ENCODE data around the gene SLC12A2. TPM values are rescaled to one million over a fixed set of nuclear protein-coding genes. Genes with fewer than 3 reads are reported as not detected.
A peak's percentile ranks its signal among the peaks of the same experiment; 100 is the strongest.

The SLC12A2 gene
- total and polyA plus RNA-seq, 2 of the 4 experiments (the other 2 are of a cell fraction), result 5.6 to 30.3 TPM

GRCh38 chr5:128036950-128037349 lies 46.6 kb upstream of the SLC12A2 start:
- Histone ChIP-seq H3K14ac (replicated peaks; ENCODE audit: low read depth, low read length) (no peak overlapping the region), H4K20me1 (ENCODE audit: insufficient read depth, low read length) (no peaks in the 10 kb centered on the region), H3K4ac (ENCODE audit: low read depth, low read length) (no peak overlapping the region), H2AK5ac (ENCODE audit: low read depth, low read length) (no peak overlapping the region), H3K36me3 (ENCODE audit: control insufficient read depth, insufficient read depth, low read length) (no peaks in the 10 kb centered on the region), H4K8ac (ENCODE audit: low read depth in 2 of 2, low read length in 2 of 2) (no peak overlapping the region), H4K91ac (ENCODE audit: insufficient read depth, low read depth, low read length) (no peak overlapping the region), H3K9ac (ENCODE audit: low read depth, low read length) (no peak overlapping the region), H4K5ac (ENCODE audit: low read depth, low read length) (no peak overlapping the region), H3K23ac (ENCODE audit: low read depth, low read length) (no peak overlapping the region), H3K4me3 (ENCODE audit: insufficient read depth, low read depth, low read length) (no peak overlapping the region), H3K4me1 (ENCODE audit: control insufficient read depth, insufficient read depth, low read length) (no peaks in the 10 kb centered on the region; the same call in 1 of the 2 replicates), H3K79me1 (ENCODE audit: low read depth in 1 of 2, low read length in 2 of 2) (no peaks in the 10 kb centered on the region), H3K9me1 (ENCODE audit: insufficient read depth, low read length) (no peaks in the 10 kb centered on the region), H2BK120ac (ENCODE audit: low read depth, low read length) (no peak overlapping the region), H3K9me3 (ENCODE audit: control insufficient read depth, insufficient read depth, low read length) (no peaks in the 10 kb centered on the region), H3K4me2 (ENCODE audit: low read depth, low read length) (no peak overlapping the region), H2BK5ac (ENCODE audit: low read depth, low read length, poor library complexity, severe bottlenecking) (no peak overlapping the region), H2BK15ac (ENCODE audit: low read depth, low read length) (no peak overlapping the region), H3K56ac (ENCODE audit: extremely low read depth, insufficient read depth, low read length) (no peak overlapping the region), H3K18ac (ENCODE audit: low read depth, low read length) (no peak overlapping the region), H3K27me3 (ENCODE audit: control insufficient read depth, insufficient read depth, low read length) (no peaks in the 10 kb centered on the region), H2AFZ (replicated peaks; ENCODE audit: low read length, poor library complexity) (no peak overlapping the region), H2AK9ac (replicated peaks; ENCODE audit: low read depth, low read length, poor library complexity) (no peak overlapping the region), H2BK20ac (ENCODE audit: low read depth, low read length) (no peak overlapping the region), H3K27ac (ENCODE audit: insufficient read depth, low read length) (no peak overlapping the region)
- ChIA-PET CTCF (interaction anchor here (0.6 kb wide), 1 partner anchor 22 kb away, joined by 3 read pairs; no protein-coding TSS in a partner anchor), POLR2A (ENCODE audit: unreplicated experiment) (no interaction called here)
- dilution Hi-C loops (cut with HindIII; ENCODE audit: low sequenced_read_pairs, unreplicated experiment) (no loop called here), intact Hi-C loops (cut with micrococcal nuclease) (no loop called here), in situ Hi-C loops (cut with MboI; ENCODE audit: low sequenced_read_pairs) (no loop called here)
- ATAC-seq (ENCODE audit: low read depth), result no peak
- no peak for TF ChIP-seq SMC3 (IDR thresholded peaks at IDR 0.05; ENCODE audit: low read depth, low read length)
- no peak for TF ChIP-seq MXI1 (IDR thresholded peaks at IDR 0.05; ENCODE audit: borderline replicate concordance, low read depth, low read length)
- no peak for TF ChIP-seq MAFK (IDR thresholded peaks at IDR 0.05; ENCODE audit: low read depth, low read length)
- no peak for TF ChIP-seq CEBPB (IDR thresholded peaks at IDR 0.05; ENCODE audit: low read depth, low read length)
- TF ChIP-seq CHD1 (IDR thresholded peaks at IDR 0.05; ENCODE audit: low read depth, low read length), result no peak
- TF ChIP-seq, protein P1, sequence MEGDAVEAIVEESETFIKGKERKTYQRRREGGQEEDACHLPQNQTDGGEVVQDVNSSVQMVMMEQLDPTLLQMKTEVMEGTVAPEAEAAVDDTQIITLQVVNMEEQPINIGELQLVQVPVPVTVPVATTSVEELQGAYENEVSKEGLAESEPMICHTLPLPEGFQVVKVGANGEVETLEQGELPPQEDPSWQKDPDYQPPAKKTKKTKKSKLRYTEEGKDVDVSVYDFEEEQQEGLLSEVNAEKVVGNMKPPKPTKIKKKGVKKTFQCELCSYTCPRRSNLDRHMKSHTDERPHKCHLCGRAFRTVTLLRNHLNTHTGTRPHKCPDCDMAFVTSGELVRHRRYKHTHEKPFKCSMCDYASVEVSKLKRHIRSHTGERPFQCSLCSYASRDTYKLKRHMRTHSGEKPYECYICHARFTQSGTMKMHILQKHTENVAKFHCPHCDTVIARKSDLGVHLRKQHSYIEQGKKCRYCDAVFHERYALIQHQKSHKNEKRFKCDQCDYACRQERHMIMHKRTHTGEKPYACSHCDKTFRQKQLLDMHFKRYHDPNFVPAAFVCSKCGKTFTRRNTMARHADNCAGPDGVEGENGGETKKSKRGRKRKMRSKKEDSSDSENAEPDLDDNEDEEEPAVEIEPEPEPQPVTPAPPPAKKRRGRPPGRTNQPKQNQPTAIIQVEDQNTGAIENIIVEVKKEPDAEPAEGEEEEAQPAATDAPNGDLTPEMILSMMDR (conservative IDR thresholded peaks at IDR 0.05; ENCODE audit: low read depth, low read length), result no peak
- TF ChIP-seq RAD21 (IDR thresholded peaks at IDR 0.05; ENCODE audit: low read length), result no peak
- no peak for TF ChIP-seq NFE2L2 (IDR thresholded peaks at IDR 0.05; ENCODE audit: low read depth, low read length)
- TF ChIP-seq RFX5 (IDR thresholded peaks at IDR 0.05; ENCODE audit: low read depth, low read length), result no peak
- no peak for TF ChIP-seq MAZ (IDR thresholded peaks at IDR 0.05; ENCODE audit: borderline replicate concordance, low read depth, low read length)
- no peak for TF ChIP-seq USF2 (IDR thresholded peaks at IDR 0.05; ENCODE audit: low read depth, low read length)
- no peak for TF ChIP-seq RCOR1 (IDR thresholded peaks at IDR 0.05; ENCODE audit: insufficient replicate concordance, low read length)
- no TSS peak for BruUV-seq (replicated peaks)
- peak; percentile 11 for DNase-seq
- WGBS, 2 experiments (ENCODE audit: extremely low coverage in 2 of 2, insufficient read length in 1 of 2), result no CpG with 5 or more reads among the region's 1 CpG

All from IMR-90 (cell line).